Measurements from ENCODE around the gene NOM1. TPM values are rescaled to one million over a fixed set of nuclear protein-coding genes. Genes with fewer than 3 reads are reported as not detected.
"Not testable (repeated sequence)": the region's sequence is repeated elsewhere in the genome, so short reads cannot be mapped to it uniquely, and the experiment has no call there.

NOM1 gene
- 10 to 100 TPM; 27.2 to 29.8 TPM for total RNA-seq

DNA sequence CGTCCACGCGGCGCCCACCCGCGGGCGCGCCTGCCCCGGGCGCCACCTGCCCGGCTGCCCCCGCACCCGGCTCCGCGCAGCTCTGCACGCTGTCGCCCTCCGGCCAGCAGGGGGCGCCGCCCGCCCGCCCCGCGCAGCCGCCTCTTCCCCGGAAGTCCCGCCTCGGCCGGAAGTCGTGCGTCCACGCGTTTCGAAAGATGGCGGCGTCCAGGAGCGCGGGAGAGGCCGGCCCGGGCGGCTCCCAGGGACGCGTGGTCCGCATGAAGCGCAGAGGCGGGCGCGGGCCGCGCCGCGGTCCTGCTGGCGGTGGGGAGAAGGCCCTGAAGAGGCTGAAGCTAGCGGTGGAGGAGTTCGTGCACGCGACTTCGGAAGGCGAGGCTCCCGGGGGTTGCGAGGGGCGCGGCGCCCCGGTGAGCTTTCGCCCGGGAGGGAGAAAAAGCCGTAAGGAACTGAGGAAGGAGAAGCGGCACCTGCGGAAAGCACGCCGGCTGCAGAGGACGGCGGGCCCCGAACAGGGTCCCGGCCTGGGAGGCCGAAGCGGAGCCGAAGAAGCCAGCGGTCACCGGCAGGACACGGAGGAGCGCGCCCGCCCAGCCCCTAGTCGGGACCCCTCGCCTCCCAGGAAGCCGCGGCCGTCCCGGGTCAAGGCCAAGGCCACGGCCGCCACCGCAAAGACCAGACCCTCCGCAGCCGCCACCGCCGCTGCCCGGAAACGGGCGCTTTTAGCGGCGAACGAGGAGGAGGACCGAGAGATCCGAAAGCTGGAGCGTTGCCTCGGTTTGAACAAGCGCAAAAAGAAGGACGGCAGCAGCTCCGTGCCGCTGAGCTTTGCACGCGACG is at the start of gene NOM1:
TSS of gene NOM1 (plus strand) at position 172 of the 840 bp plus-strand sequence. CDS start at position 198, 26 bp downstream.
- H3K27me3 Mint-ChIP-seq = peaks cover 14% of the 10 kb centered on the region
- H3K4me3 Mint-ChIP-seq = peak within 1 kb of the TSS; percentile 87
- no peaks in the 10 kb centered on the region for H3K9me3 Mint-ChIP-seq
- peak; percentile 97 for DNase-seq
- ATAC-seq (ENCODE audit: low read depth) = peak; percentile 92
- peak within 1 kb of the TSS; percentile 82 for H3K27ac Mint-ChIP-seq
- H3K36me3 Mint-ChIP-seq = peaks cover 11% of the 10 kb centered on the region
- peaks cover 24% of the 10 kb centered on the region for H3K4me1 Mint-ChIP-seq
- POLR2A ChIA-PET = interaction anchor here (0.6 to 4.4 kb wide), 7 partner anchors 15 to 188 kb away, joined by 3 to 28 read pairs (median 3); partner anchors contain the start of gene LMBR1

- not testable (repeated sequence) for H3K9me3 Mint-ChIP-seq; ATAC-seq (ENCODE audit: low read depth)
- POLR2A ChIA-PET = interaction anchor here (0.6 kb wide), 1 partner anchor 285 kb away, joined by 3 read pairs; no protein-coding TSS in a partner anchor
Observed at GRCh38 chr7:156900093-156900492, 49.4 kb upstream of the NOM1 start.

DNA sequence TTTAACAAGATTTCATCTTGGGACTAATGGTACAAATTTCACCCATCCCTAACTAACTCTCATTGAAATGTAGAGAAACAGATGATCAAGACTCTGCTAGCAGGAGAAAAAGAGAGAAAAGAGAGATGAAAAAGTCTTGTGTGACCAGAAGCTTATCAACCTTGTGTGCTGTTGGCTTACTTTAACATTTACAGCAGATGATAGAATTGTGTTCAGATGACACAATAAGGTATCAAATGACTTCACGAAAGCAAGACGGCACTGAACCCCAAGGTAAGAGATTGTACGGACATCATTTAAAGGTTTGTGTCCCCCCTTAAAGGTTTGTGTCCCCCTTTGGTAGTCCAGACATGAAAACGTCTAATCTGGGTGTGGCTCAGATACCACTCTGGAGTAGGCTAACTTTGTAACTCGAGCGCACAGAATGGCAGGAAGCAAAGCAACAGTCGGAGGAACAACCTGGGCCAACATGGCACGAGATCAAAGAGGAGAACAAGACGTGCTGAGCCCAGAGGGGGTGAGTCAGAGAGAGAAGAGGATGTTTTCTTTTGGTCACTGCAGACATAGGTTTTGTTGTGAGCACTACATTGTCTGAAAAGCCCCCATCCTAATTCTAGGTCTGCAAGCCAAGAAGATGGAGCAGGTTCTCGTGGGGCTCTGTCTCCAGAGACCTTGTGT is 46.1 kb upstream of the NOM1 start:
- Mint-ChIP-seq H3K27me3 (peaks cover 11% of the 10 kb centered on the region), H3K9me3 (no peaks in the 10 kb centered on the region), H3K4me1 (peaks cover 9% of the 10 kb centered on the region), H3K27ac (peak overlapping the region; percentile 65), H3K4me3 (peak overlapping the region; percentile 38), H3K36me3 (no peaks in the 10 kb centered on the region)
- ATAC-seq (ENCODE audit: low read depth) = peak; percentile 95
- POLR2A ChIA-PET = interaction anchor here (0.6 to 1.7 kb wide), 2 partner anchors 9 to 10 kb away, joined by 3 to 7 read pairs; partner anchors contain the start of gene LMBR1
- DNase-seq = no peak

More at GRCh38 chr7:156900093-156900492, 49.4 kb upstream of the NOM1 start:
- H3K4me3 Mint-ChIP-seq, DNase-seq, H3K27ac Mint-ChIP-seq, H3K36me3 Mint-ChIP-seq: not testable (repeated sequence)
- Mint-ChIP-seq H3K27me3 (peaks cover 11% of the 10 kb centered on the region), H3K4me1 (peaks cover 28% of the 10 kb centered on the region)

DNA sequence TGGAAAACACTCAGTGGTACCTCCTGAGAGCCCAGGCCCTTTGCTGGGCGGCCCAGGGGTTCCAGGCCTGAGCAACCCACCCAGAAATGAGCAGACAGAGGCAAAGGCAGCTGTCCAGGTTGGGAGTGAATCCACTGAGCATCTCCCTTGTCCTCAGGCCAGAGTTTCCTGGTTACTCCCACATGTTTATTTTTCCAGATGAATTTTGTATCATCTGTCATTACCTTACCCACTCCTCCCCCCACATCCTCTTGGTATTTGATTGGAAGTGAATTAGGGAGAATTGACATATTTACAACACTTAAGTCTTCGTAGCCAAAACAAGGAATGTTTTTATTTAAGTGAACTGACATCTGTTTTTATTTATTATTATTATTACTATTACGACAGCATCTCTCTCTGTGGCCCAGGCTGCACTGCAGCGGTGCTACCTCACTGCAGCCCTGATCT is 43.3 kb upstream of the NOM1 start:
- H3K36me3 Mint-ChIP-seq = peaks cover 2% of the 10 kb centered on the region
- peaks cover 9% of the 10 kb centered on the region for H3K4me1 Mint-ChIP-seq
- POLR2A ChIA-PET = interaction anchor here (0.9 kb wide), 1 partner anchor 13 kb away, joined by 3 read pairs; the partner anchor contains the start of gene LMBR1
- DNase-seq (no peak), ATAC-seq (ENCODE audit: low read depth) (no peak)
- H3K27ac Mint-ChIP-seq = no peak overlapping the region
- H3K9me3 Mint-ChIP-seq = peaks cover 2% of the 10 kb centered on the region
- peaks cover 10% of the 10 kb centered on the region for H3K27me3 Mint-ChIP-seq
- no peak overlapping the region for H3K4me3 Mint-ChIP-seq

DNA sequence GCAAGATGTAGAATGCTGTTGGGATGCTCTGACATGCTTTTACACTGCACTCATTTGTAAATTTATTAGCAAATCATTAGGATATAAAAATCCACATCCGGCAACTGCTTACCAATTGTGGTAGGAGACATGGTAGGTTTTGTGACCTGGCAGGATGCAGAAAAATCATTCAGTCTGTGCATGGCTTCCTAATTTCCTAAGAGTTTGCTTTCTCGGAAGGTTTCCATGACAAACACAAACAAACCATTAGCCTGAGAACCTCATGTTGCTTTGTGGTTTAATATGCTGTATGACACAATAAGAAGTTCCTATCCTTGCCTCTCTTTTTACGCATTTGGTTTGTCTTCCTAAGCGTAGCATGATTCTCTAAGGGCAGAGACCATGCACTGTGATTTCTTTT is 41.9 kb upstream of the NOM1 start:
- peaks cover 15% of the 10 kb centered on the region for H3K27me3 Mint-ChIP-seq
- DNase-seq = no peak
- H3K27ac Mint-ChIP-seq = no peak overlapping the region
- no peak overlapping the region for H3K4me3 Mint-ChIP-seq
- POLR2A ChIA-PET = no interaction called here
- ATAC-seq (ENCODE audit: low read depth) = no peak
- peaks cover 9% of the 10 kb centered on the region for H3K4me1 Mint-ChIP-seq
- peaks cover 4% of the 10 kb centered on the region for H3K36me3 Mint-ChIP-seq
- peaks cover 2% of the 10 kb centered on the region for H3K9me3 Mint-ChIP-seq

GRCh38 chr7:156909574-156910252 is 39.8 kb upstream of the NOM1 start:
- H3K4me1 Mint-ChIP-seq; H3K9me3 Mint-ChIP-seq; ATAC-seq (ENCODE audit: low read depth); POLR2A ChIA-PET; H3K36me3 Mint-ChIP-seq; H3K4me3 Mint-ChIP-seq; H3K27ac Mint-ChIP-seq; DNase-seq: not testable (repeated sequence)
- H3K27me3 Mint-ChIP-seq = peaks cover 21% of the 10 kb centered on the region

GRCh38 chr7:156918635-156919034 is 30.9 kb upstream of the NOM1 start:
- Mint-ChIP-seq H3K4me1 (peaks cover 20% of the 10 kb centered on the region), H3K27me3 (peaks cover 56% of the 10 kb centered on the region), H3K9me3 (peaks cover 4% of the 10 kb centered on the region), H3K36me3 (peaks cover 6% of the 10 kb centered on the region), H3K4me3 (no peak overlapping the region), H3K27ac (no peak overlapping the region)
- DNase-seq = no peak
- POLR2A ChIA-PET = no interaction called here
- no peak for ATAC-seq (ENCODE audit: low read depth)

GRCh38 chr7:156919132-156919713 is 30.3 kb upstream of the NOM1 start:
- POLR2A ChIA-PET = no interaction called here
- peaks cover 4% of the 10 kb centered on the region for H3K36me3 Mint-ChIP-seq
- H3K4me3 Mint-ChIP-seq = no peak overlapping the region
- DNase-seq (no peak), ATAC-seq (ENCODE audit: low read depth) (no peak)
- peaks cover 4% of the 10 kb centered on the region for H3K9me3 Mint-ChIP-seq
- peaks cover 55% of the 10 kb centered on the region for H3K27me3 Mint-ChIP-seq
- H3K4me1 Mint-ChIP-seq = peaks cover 24% of the 10 kb centered on the region
- no peak overlapping the region for H3K27ac Mint-ChIP-seq

DNA sequence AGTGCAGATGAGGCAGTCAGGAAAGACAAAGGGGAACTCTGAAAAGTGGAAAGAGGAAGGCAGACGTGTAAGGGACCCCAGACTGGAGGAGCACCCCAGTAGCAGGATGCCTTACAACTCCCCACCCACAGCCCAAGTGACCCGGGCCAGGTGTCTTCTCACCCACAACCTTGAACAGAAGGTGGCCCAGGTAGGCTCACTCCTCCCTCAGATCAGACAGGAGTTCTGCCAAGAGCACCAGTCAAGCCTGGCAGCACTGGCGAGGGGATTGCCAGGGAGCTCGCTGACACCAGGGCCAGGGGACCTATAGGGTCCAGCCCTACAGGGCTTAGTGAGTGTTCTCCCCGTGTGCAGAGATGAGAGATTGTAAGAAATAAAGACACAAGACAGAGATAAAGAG is 29.4 kb upstream of the NOM1 start:
- no peak overlapping the region for H3K27ac Mint-ChIP-seq
- peaks cover 4% of the 10 kb centered on the region for H3K36me3 Mint-ChIP-seq
- peaks cover 62% of the 10 kb centered on the region for H3K27me3 Mint-ChIP-seq
- ATAC-seq (ENCODE audit: low read depth) (no peak), DNase-seq (no peak)
- peaks cover 28% of the 10 kb centered on the region for H3K4me1 Mint-ChIP-seq
- POLR2A ChIA-PET = no interaction called here
- H3K4me3 Mint-ChIP-seq = no peak overlapping the region
- peaks cover 4% of the 10 kb centered on the region for H3K9me3 Mint-ChIP-seq

DNA sequence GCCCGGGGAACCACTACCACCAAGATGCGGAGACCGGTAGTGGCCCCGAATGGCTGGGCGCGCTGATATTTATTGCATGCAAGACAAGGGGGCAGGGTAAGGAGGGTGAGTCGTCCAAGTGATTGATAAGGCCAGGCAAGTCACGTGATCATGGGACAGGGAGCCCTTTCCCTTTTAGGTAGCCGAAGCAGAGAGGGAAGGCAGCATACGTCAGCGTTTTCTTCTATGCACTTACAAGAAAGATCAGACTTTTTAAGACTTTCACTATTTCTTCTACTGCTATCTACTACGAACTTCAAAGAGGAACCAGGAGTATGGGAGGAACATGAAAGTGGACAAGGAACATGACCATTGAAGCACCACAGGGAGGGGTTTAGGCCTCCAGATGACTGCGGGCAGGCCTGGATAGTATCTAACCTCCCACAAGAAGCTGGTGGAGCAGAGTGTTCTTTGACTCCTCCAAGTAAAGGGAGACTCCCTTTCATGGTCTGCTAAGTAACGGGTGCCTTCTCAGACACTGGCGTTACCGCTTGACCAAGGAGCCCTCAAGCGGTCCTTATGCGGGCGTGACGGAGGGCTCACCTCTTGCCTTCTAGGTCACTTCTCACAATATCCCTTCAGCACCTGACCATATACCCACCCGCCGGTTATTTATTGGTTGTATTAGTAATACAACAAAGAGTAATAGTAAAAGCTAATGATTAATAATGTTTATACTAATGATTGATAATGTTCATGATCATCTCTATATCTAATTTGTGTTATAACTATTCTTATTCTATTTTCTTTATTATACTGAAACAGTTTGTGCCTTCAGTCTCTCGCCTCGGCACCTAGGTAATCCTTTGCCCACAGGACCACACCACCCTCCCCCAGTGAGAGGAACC is 28.8 kb upstream of the NOM1 start:
- H3K4me3 Mint-ChIP-seq; H3K9me3 Mint-ChIP-seq; POLR2A ChIA-PET; DNase-seq; ATAC-seq (ENCODE audit: low read depth); H3K27ac Mint-ChIP-seq; H3K36me3 Mint-ChIP-seq: not testable (repeated sequence)
- H3K4me1 Mint-ChIP-seq = peaks cover 29% of the 10 kb centered on the region
- H3K27me3 Mint-ChIP-seq = peaks cover 62% of the 10 kb centered on the region

DNA sequence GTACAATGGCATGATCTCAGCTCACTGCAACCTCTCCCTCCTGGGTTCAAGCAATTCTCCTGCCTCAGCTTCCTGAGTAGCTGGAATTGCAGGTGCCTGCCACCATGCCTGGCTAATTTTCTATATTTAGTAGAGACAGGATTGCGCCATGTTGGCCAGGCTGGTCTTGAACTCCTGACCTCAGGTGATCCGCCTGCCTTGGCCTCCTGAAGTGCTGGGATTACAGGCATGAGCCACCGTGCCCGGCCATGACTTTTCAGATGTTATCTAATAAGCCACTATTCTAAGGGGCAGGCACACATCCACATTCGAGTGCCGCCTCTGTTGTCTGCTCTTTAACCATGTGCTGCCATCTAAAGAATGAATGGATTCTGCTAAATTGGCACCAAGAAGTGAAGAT is 27.2 kb upstream of the NOM1 start:
- H3K4me1 Mint-ChIP-seq = peaks cover 29% of the 10 kb centered on the region
- peak overlapping the region; percentile 50 for H3K27ac Mint-ChIP-seq
- not testable (repeated sequence) for H3K36me3 Mint-ChIP-seq; ATAC-seq (ENCODE audit: low read depth); DNase-seq; H3K9me3 Mint-ChIP-seq
- peak overlapping the region; percentile 63 for H3K4me3 Mint-ChIP-seq
- H3K27me3 Mint-ChIP-seq = peaks cover 65% of the 10 kb centered on the region
- POLR2A ChIA-PET = interaction anchor here (0.7 kb wide), 1 partner anchor 424 kb away, joined by 4 read pairs; no protein-coding TSS in a partner anchor

GRCh38 chr7:156925821-156926220 is 23.7 kb upstream of the NOM1 start:
- H3K4me3 Mint-ChIP-seq; ATAC-seq (ENCODE audit: low read depth); H3K27ac Mint-ChIP-seq; POLR2A ChIA-PET; H3K36me3 Mint-ChIP-seq; H3K9me3 Mint-ChIP-seq; DNase-seq: not testable (repeated sequence)
- peaks cover 31% of the 10 kb centered on the region for H3K4me1 Mint-ChIP-seq
- peaks cover 72% of the 10 kb centered on the region for H3K27me3 Mint-ChIP-seq

Data from activated naive CD8-positive, alpha-beta T cell treated with anti-CD3 and anti-CD28 coated beads, Interleukin-2, amount 10 ng/mL, durations not matched to agents 7 days and 5 days (primary cell).